ENCODE measurements around the gene UQCR10. TPM values are rescaled to one million over a fixed set of nuclear protein-coding genes. Genes with fewer than 3 reads are reported as not detected.

UQCR10 gene
- total and polyA plus RNA-seq, 2 of the 4 experiments (the other 2 are of a cell fraction): 103 to 260 TPM

GRCh38 chr22:29773233-29773632, 6.1 kb downstream of the UQCR10 start:
- H3K27ac ChIP-seq (ENCODE audit: insufficient read depth, low read length): peak overlapping the region; percentile 78
- POLR2A ChIA-PET (ENCODE audit: unreplicated experiment): no interaction called here
- no peak overlapping the region for H2AK9ac ChIP-seq (replicated peaks; ENCODE audit: low read depth, low read length, poor library complexity)
- 50% methylated on average over 1 of the region's 2 CpGs; no CpG with 5 or more reads in 1 of the 2 experiments for WGBS, 2 experiments (ENCODE audit: extremely low coverage in 2 of 2, insufficient read length in 1 of 2)
- peak overlapping the region; percentile 89; the same call in 1 of the 3 replicates for H2BK15ac ChIP-seq (ENCODE audit: low read depth, low read length)
- peaks cover 11% of the 10 kb centered on the region for H3K4me1 ChIP-seq (ENCODE audit: control insufficient read depth, insufficient read depth, low read length)
- no peaks in the 10 kb centered on the region for H3K9me3 ChIP-seq (ENCODE audit: control insufficient read depth, insufficient read depth, low read length)
- no peak overlapping the region for H3K4me3 ChIP-seq (ENCODE audit: insufficient read depth, low read depth, low read length)
- no TSS peak for BruUV-seq (replicated peaks)
- H3K4ac ChIP-seq (ENCODE audit: low read depth, low read length): peak overlapping the region; percentile 91
- peak overlapping the region; percentile 5; the same call in 1 of the 2 replicates for H3K18ac ChIP-seq (ENCODE audit: low read depth, low read length)
- intact Hi-C loops (cut with micrococcal nuclease): loop anchor here (2.0 kb wide), 1 partner anchor 66 kb away; the partner anchor contains the start of gene ASCC2
- peak overlapping the region; percentile 84 for H2BK20ac ChIP-seq (ENCODE audit: low read depth, low read length)
- peak overlapping the region; percentile 64 for H3K14ac ChIP-seq (replicated peaks; ENCODE audit: low read depth, low read length)
- peak overlapping the region; percentile 85 for H2BK120ac ChIP-seq (ENCODE audit: low read depth, low read length)
- H3K27me3 ChIP-seq (ENCODE audit: control insufficient read depth, insufficient read depth, low read length): no peaks in the 10 kb centered on the region
- H4K91ac ChIP-seq (ENCODE audit: insufficient read depth, low read depth, low read length): peak overlapping the region; percentile 70
- H3K79me1 ChIP-seq (ENCODE audit: low read depth in 1 of 2, low read length in 2 of 2): peaks cover 10 to 28% of the 10 kb centered on the region in 2 experiments; a peak in 3 of 4 replicates
- H2AFZ ChIP-seq (replicated peaks; ENCODE audit: low read length, poor library complexity): peak overlapping the region; percentile 88
- H4K8ac ChIP-seq (ENCODE audit: low read depth in 2 of 2, low read length in 2 of 2): peak overlapping the region; percentile 53 to 73
- ATAC-seq (ENCODE audit: low read depth): peak; percentile 58
- H3K9ac ChIP-seq (ENCODE audit: low read depth, low read length): 0 out of 2 replicates have a peak overlapping the region, but pooled peaks have one; percentile 50
- H3K36me3 ChIP-seq (ENCODE audit: control insufficient read depth, insufficient read depth, low read length): peaks cover 12% of the 10 kb centered on the region
- peaks cover 2% of the 10 kb centered on the region; the same call in 1 of the 2 replicates for H4K20me1 ChIP-seq (ENCODE audit: insufficient read depth, low read length)
- CTCF ChIA-PET: interaction anchor here (0.7 to 2.1 kb wide), 6 partner anchors 8 to 315 kb away, joined by 3 to 4 read pairs (median 3); no protein-coding TSS in a partner anchor
- no peaks in the 10 kb centered on the region for H3K9me1 ChIP-seq (ENCODE audit: insufficient read depth, low read length)
- no peak overlapping the region for H3K4me2 ChIP-seq (ENCODE audit: low read depth, low read length)
- dilution Hi-C loops (cut with HindIII; ENCODE audit: low sequenced_read_pairs, unreplicated experiment): no loop called here
- no peak overlapping the region for H3K23ac ChIP-seq (ENCODE audit: low read depth, low read length)
- TF ChIP-seq SMC3 (IDR thresholded peaks at IDR 0.05; ENCODE audit: low read depth, low read length) (no peak), FOS (IDR thresholded peaks at IDR 0.05; ENCODE audit: low read depth, low read length) (peak; percentile 32; the same call in 1 of the 2 replicates)
- H3K56ac ChIP-seq (ENCODE audit: extremely low read depth, insufficient read depth, low read length): peak overlapping the region; percentile 66; the same call in 1 of the 2 replicates
- DNase-seq: peak; percentile 61
- H2BK5ac ChIP-seq (ENCODE audit: low read depth, low read length, poor library complexity, severe bottlenecking): peak overlapping the region; percentile 85
- H2AK5ac ChIP-seq (ENCODE audit: low read depth, low read length): peak overlapping the region; percentile 93
- in situ Hi-C loops (cut with MboI; ENCODE audit: low sequenced_read_pairs): no loop called here
- H4K5ac ChIP-seq (ENCODE audit: low read depth, low read length): peak overlapping the region; percentile 22; the same call in 1 of the 2 replicates
